Natural killer cell (primary cell): Measurements from ENCODE around the gene CHERP. TPM values are rescaled to one million over a fixed set of nuclear protein-coding genes. Genes with fewer than 3 reads are reported as not detected.
A peak's percentile ranks its signal among the peaks of the same experiment; 100 is the strongest.
"Not testable (repeated sequence)": the region's sequence is repeated elsewhere in the genome, so short reads cannot be mapped to it uniquely, and the experiment has no call there.

ENCODE experiments used
- ATAC-seq, 3 donors: fragments of 150-1000 bp in 2 of 3; fragments of 200-7000 bp in 1 of 3; cut with Tn5 transposase; 1 replicate in 1 of 3; 2 replicates in 2 of 3; pipeline ENCODE4 v1.10.0; 2021; ENCODE audit warnings: mild to moderate bottlenecking in 2 of 3, moderate library complexity in 2 of 3
- DNase-seq, 2 donors: peaks; one replicate each; pipeline versions ENCODE4 v3.0.0 to v3.0.0-alpha.2; 2013 to 2021; ENCODE audit warnings: mixed read lengths in 1 of 2
- H3K27ac ChIP-seq: one replicate; pipeline ENCODE4 v1.5.1; 2013; ENCODE audit warnings: mild to moderate bottlenecking, low read length
- H3K27me3 ChIP-seq: one replicate; pipeline ENCODE4 v1.6.1; 2013; ENCODE audit warnings: low read length; ENCODE audit not compliant: control insufficient read depth, insufficient read depth
- H3K36me3 ChIP-seq: one replicate; pipeline ENCODE4 v1.6.1; 2013; ENCODE audit warnings: low read length; ENCODE audit not compliant: control insufficient read depth, insufficient read depth
- H3K4me1 ChIP-seq: one replicate; pipeline ENCODE4 v1.6.1; 2013; ENCODE audit warnings: low read length; ENCODE audit not compliant: control insufficient read depth, insufficient read depth
- H3K4me3 ChIP-seq: one replicate; pipeline ENCODE4 v1.5.1; 2013; ENCODE audit warnings: low read length
- H3K9me3 ChIP-seq: one replicate; pipeline ENCODE4 v1.6.1; 2013; ENCODE audit warnings: low read length; ENCODE audit not compliant: control insufficient read depth, insufficient read depth
- H3K27ac Mint-ChIP-seq, 2 donors: one replicate each; pipeline ENCODE4 v1.8.0; 2022; ENCODE audit warnings: mild to moderate bottlenecking in 2 of 2, mixed read lengths in 2 of 2, moderate library complexity in 1 of 2
- H3K27me3 Mint-ChIP-seq, 2 donors: one replicate each; pipeline ENCODE4 v1.8.0; 2022; ENCODE audit warnings: low read depth in 2 of 2, mixed read lengths in 2 of 2
- H3K36me3 Mint-ChIP-seq: one replicate; pipeline ENCODE4 v1.8.0; 2022; ENCODE audit warnings: mixed read lengths
- H3K4me1 Mint-ChIP-seq, 2 donors: one replicate each; pipeline ENCODE4 v1.8.0; 2022; ENCODE audit warnings: mixed read lengths in 2 of 2
- H3K4me3 Mint-ChIP-seq: one replicate; pipeline ENCODE4 v1.8.0; 2022; ENCODE audit warnings: mild to moderate bottlenecking, moderate library complexity, mixed read lengths
- H3K9me3 Mint-ChIP-seq, 2 donors: one replicate each; pipeline ENCODE4 v1.8.0; 2022; ENCODE audit warnings: mixed read lengths in 2 of 2
- CTCF ChIP-seq: fragments of 200-600 bp; IDR thresholded peaks from one replicate; pipeline ENCODE4 v1.8.0; 2022; ENCODE audit warnings: antibody characterized with exemption
- WGBS: methylation state at CpG from one replicate; pipeline ENCODE4 v1.1.7; 2013; ENCODE audit warnings: missing lambda C conversion rate; ENCODE audit not compliant: insufficient coverage; 5-methylcytosine and 5-hydroxymethylcytosine counted together
- intact Hi-C: fragments of 100-400 bp; cut with micrococcal nuclease; formaldehyde crosslinking; loops from one replicate; pipeline ENCODE4 v1.14.2; 2022
- total RNA-seq, 4 donors: library from RNA; stranded (reverse); fragments of 120-200 nt in 1 of 4; gene quantifications; one replicate each; pipeline versions ENCODE4 v1.2.3 to v1.2.4, GENCODE V29; 2013 to 2022

Gene CHERP
- total RNA-seq, 3 donors from 2014 or later (not counting 1 experiment from before 2014, with no cell fraction given) = 46.5 to 70.8 (median 68.2) TPM

GRCh38 chr19:16514383-16515019, 27.7 kb downstream of the CHERP start:
- no peak overlapping the region for H3K4me3 ChIP-seq
- no peak overlapping the region for H3K4me3 Mint-ChIP-seq
- ATAC-seq (peak in 1 of 3 donors; percentile 28), DNase-seq (no peak)
- no peak for TF ChIP-seq CTCF
- H3K4me1 Mint-ChIP-seq = peaks cover 7% of the 10 kb centered on the region in 2 donors
- peaks cover 22% of the 10 kb centered on the region for H3K36me3 ChIP-seq
- H3K9me3 Mint-ChIP-seq = no peaks in the 10 kb centered on the region
- intact Hi-C loops = no loop called here
- no peak overlapping the region for H3K27ac ChIP-seq
- no peak overlapping the region for H3K27ac Mint-ChIP-seq
- no peaks in the 10 kb centered on the region for H3K36me3 Mint-ChIP-seq
- WGBS = 93% methylated on average over 24 of the region's 24 CpGs
- no peaks in the 10 kb centered on the region for H3K27me3 ChIP-seq
- no peaks in the 10 kb centered on the region for H3K9me3 ChIP-seq
- H3K4me1 ChIP-seq = peaks cover 13% of the 10 kb centered on the region
- no peaks in the 10 kb centered on the region for H3K27me3 Mint-ChIP-seq

DNA sequence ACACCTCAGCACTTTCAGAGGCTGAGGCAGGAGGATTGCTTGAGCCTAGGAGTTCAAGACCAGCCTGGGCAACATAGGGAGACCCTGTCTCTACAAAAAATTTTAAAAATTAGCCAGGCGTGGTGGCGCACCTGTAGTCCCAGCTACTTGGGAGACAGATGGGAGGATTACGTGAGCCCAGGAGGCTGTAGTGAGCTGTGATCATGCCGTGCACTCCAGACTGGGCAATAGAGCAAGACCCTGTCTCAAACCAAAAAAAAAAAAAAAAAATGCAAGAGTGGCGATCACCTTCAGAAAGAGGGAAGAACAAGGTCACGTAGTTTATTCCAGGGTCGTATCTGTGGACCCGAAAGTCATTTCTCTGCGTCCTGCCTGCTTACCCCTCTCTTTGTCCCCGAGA, 29.6 kb downstream of the CHERP start:
- 96% methylated on average over 10 of the region's 10 CpGs for WGBS
- not testable (repeated sequence) for H3K27ac Mint-ChIP-seq

DNA sequence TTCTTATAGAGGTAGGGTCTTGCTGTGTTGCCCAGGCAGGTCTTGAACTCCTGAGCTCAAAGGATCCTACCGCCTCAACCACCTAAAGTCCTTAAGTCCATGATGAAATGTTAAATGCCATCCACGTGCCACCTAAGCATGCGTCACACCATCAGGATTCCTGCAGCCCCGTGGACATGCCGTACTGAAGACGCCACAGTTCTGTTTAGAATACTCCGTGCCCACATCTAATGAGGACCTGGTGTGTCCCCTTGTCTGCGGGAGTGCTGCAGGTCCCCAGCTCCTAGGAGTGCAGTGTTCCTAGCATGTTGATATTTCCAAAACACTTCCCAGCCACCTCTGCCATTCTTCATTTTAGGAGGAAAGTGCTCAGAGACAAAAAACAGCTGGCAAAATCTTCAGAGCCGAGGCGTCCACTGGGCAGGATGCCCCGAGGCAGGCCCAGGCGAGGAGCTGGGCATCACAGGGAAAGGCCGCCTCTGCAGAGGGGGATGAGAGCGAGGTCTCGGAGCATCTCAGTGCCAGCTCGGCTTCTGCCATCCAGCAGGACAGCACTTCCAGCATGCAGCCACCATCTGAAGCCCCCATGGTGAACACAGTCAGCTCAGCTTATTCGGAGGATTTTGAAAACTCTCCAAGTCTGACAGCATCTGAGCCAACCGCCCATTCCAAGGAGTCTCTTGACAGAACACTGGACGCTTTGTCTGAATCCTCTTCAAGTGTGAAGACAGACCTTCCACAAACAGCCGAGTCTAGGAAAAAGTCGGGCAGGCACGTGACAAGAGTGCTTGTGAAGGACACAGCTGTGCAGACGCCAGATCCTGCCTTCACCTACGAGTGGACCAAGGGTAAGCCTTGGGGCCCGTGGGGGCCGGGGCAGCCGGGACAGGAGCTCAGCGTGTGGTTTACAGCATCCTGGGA, 32.8 kb downstream of the CHERP start:
- 95% methylated on average over 28 of the region's 28 CpGs for WGBS
- Histone ChIP-seq H3K9me3 (no peaks in the 10 kb centered on the region), H3K27me3 (no peaks in the 10 kb centered on the region), H3K4me3 (no peak overlapping the region), H3K4me1 (no peaks in the 10 kb centered on the region), H3K27ac (no peak overlapping the region), H3K36me3 (peaks cover 2% of the 10 kb centered on the region)
- H3K36me3 Mint-ChIP-seq = no peaks in the 10 kb centered on the region
- intact Hi-C loops = no loop called here
- no peak for TF ChIP-seq CTCF
- H3K4me3 Mint-ChIP-seq = no peak overlapping the region
- DNase-seq = no peak
- no peaks in the 10 kb centered on the region for H3K27me3 Mint-ChIP-seq
- no peak overlapping the region for H3K27ac Mint-ChIP-seq
- H3K9me3 Mint-ChIP-seq = no peaks in the 10 kb centered on the region
- ATAC-seq = no peak
- no peaks in the 10 kb centered on the region for H3K4me1 Mint-ChIP-seq

More for the DNA sequence above, 29.6 kb downstream of the CHERP start:
- H3K4me3 Mint-ChIP-seq, H3K9me3 ChIP-seq, H3K4me1 Mint-ChIP-seq, ATAC-seq, intact Hi-C loops, H3K36me3 ChIP-seq, H3K27ac ChIP-seq, H3K4me3 ChIP-seq, H3K27me3 ChIP-seq, H3K36me3 Mint-ChIP-seq, H3K9me3 Mint-ChIP-seq, H3K27me3 Mint-ChIP-seq, DNase-seq: not testable (repeated sequence)
- peaks cover 13% of the 10 kb centered on the region for H3K4me1 ChIP-seq

DNA sequence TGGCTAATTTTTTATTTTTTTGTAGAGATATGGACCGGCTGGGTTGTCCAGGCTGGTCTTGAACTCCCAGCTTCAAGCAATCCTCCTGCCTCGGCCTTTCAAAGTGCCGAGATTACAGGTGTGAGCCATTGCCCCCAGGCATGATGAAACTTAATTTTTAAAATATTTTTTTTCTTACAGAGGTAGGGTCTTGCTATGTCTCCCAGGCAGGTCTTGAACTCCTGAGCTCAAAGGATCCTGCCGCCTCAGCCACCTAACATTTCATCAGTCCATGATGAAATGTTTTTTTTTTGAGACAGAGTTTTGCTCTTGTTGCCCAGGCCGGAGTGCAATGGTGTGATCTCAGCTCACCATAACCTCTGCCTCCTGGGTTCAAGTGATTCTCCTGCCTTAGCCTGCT, 33.7 kb downstream of the CHERP start:
- intact Hi-C loops = no loop called here
- H3K36me3 Mint-ChIP-seq = no peaks in the 10 kb centered on the region
- no peaks in the 10 kb centered on the region for H3K9me3 Mint-ChIP-seq
- DNase-seq = no peak
- no peak overlapping the region for H3K4me3 Mint-ChIP-seq
- no peak for ATAC-seq
- peaks cover 2% of the 10 kb centered on the region for H3K36me3 ChIP-seq
- no peak overlapping the region for H3K27ac Mint-ChIP-seq
- H3K9me3 ChIP-seq = no peaks in the 10 kb centered on the region
- 96% methylated on average over 5 of the region's 5 CpGs for WGBS
- H3K4me3 ChIP-seq = no peak overlapping the region
- no peaks in the 10 kb centered on the region for H3K4me1 ChIP-seq
- no peak overlapping the region for H3K27ac ChIP-seq
- H3K4me1 Mint-ChIP-seq = no peaks in the 10 kb centered on the region
- H3K27me3 Mint-ChIP-seq = no peaks in the 10 kb centered on the region
- TF ChIP-seq CTCF = no peak
- no peaks in the 10 kb centered on the region for H3K27me3 ChIP-seq
